Measurements from ENCODE around the gene TGFBR1. TPM values are rescaled to one million over a fixed set of nuclear protein-coding genes. Genes with fewer than 3 reads are reported as not detected.

Gene TGFBR1
- total and polyA plus RNA-seq, 2 donors (not counting 3 experiments of a cell fraction or from before 2014, with no cell fraction given), result 5.8 to 18.6 TPM

DNA sequence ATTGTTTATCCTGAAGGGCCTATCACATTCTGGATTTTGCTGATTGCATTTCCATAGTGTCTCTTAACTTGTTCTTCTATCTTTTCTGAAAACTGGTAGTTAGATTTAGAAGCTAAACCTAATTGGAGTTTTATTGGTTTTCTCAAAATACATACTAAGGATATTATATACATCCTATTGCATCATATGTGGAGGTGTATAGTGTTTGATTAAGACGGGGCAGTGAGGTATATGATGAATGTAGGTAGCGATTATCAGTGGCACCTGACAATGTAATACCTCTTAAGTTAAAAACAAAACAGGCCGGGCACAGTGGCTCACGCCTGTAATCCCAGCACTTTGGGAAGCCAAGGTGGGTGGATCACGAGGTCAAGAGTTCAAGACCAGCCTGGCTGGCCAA, 35.0 kb downstream of the TGFBR1 start:
- DNase-seq (ENCODE audit: low read depth, low spot score), result no peak
- POLR2A ChIA-PET, result no interaction called here
- Histone ChIP-seq H3K4me2 (ENCODE audit: insufficient read depth, low read length) (no peak overlapping the region), H3K27ac (ENCODE audit: insufficient read depth, low read depth, low read length) (no peak overlapping the region), H3K79me2 (ENCODE audit: control insufficient read depth, insufficient read depth, low read length) (no peaks in the 10 kb centered on the region), H3K4me3 (replicated peaks in 1 of 3; ENCODE audit: insufficient read depth in 1 of 3, low read depth in 1 of 3, low read length in 3 of 3) (no peak overlapping the region), H3K4me1 (ENCODE audit: control insufficient read depth, extremely low read depth, insufficient read depth, low read length) (no peaks in the 10 kb centered on the region), H3K9me3 (replicated peaks; ENCODE audit: control insufficient read depth, insufficient read depth, low read length) (no peaks in the 10 kb centered on the region), H3K36me3 (ENCODE audit: control insufficient read depth in 2 of 2, extremely low read depth in 1 of 2, insufficient read depth in 2 of 2, low read length in 2 of 2) (no peaks in the 10 kb centered on the region), H2AFZ (ENCODE audit: low read depth, low read length) (no peak overlapping the region), H3K9me1 (replicated peaks; ENCODE audit: control insufficient read depth, extremely low read depth, insufficient read depth, low read length) (no peaks in the 10 kb centered on the region), H3K27me3 (ENCODE audit: control insufficient read depth in 2 of 2, insufficient read depth in 2 of 2, low read length in 2 of 2) (no peaks in the 10 kb centered on the region), H4K20me1 (replicated peaks; ENCODE audit: control insufficient read depth, extremely low read depth, insufficient read depth, low read length) (no peaks in the 10 kb centered on the region), H3K9ac (replicated peaks; ENCODE audit: extremely low read depth, insufficient read depth, low read length) (no peak overlapping the region)
- no TSS peak for BruUV-seq (replicated peaks)
- CTCF ChIA-PET, result interaction anchor here (1.1 to 3.9 kb wide), 10 partner anchors 10 to 1341 kb away, joined by 3 to 50 read pairs (median 5); no protein-coding TSS in a partner anchor
- FAIRE-seq, result no peak
- TF ChIP-seq, protein P1, sequence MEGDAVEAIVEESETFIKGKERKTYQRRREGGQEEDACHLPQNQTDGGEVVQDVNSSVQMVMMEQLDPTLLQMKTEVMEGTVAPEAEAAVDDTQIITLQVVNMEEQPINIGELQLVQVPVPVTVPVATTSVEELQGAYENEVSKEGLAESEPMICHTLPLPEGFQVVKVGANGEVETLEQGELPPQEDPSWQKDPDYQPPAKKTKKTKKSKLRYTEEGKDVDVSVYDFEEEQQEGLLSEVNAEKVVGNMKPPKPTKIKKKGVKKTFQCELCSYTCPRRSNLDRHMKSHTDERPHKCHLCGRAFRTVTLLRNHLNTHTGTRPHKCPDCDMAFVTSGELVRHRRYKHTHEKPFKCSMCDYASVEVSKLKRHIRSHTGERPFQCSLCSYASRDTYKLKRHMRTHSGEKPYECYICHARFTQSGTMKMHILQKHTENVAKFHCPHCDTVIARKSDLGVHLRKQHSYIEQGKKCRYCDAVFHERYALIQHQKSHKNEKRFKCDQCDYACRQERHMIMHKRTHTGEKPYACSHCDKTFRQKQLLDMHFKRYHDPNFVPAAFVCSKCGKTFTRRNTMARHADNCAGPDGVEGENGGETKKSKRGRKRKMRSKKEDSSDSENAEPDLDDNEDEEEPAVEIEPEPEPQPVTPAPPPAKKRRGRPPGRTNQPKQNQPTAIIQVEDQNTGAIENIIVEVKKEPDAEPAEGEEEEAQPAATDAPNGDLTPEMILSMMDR (IDR thresholded peaks at IDR 0.05; ENCODE audit: extremely low read depth in 1 of 2, insufficient read depth in 1 of 2, low read depth in 1 of 2, low read length in 2 of 2), result no peak
- TF ChIP-seq FOS (IDR thresholded peaks at IDR 0.05; ENCODE audit: borderline replicate concordance, insufficient read depth, low read length) (no peak), JUN (IDR thresholded peaks at IDR 0.05; ENCODE audit: borderline replicate concordance, insufficient read depth, insufficient read length, low read depth) (no peak), EZH2 (IDR thresholded peaks at IDR 0.05; ENCODE audit: borderline replicate concordance, low read depth, low read length, severe bottlenecking) (no peak), POLR2AphosphoS5 (IDR thresholded peaks at IDR 0.05; ENCODE audit: insufficient read depth, low read depth, low read length) (no peak), GATA2 (IDR thresholded peaks at IDR 0.05; ENCODE audit: insufficient read depth, insufficient read length, low read depth, low read length) (no peak), POLR2A (IDR thresholded peaks at IDR 0.05; ENCODE audit: low read depth, low read length) (no peak), MYC (IDR thresholded peaks at IDR 0.05; ENCODE audit: low read depth, low read length) (no peak)
- TF ChIP-seq, protein P2, sequence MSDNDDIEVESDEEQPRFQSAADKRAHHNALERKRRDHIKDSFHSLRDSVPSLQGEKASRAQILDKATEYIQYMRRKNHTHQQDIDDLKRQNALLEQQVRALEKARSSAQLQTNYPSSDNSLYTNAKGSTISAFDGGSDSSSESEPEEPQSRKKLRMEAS (IDR thresholded peaks at IDR 0.05; ENCODE audit: insufficient read depth, insufficient read length), result no peak
- dilution Hi-C loops (cut with MboI; ENCODE audit: extremely low pct_ligation_motif_present, low sequenced_read_pairs) (no loop called here), intact Hi-C loops (cut with micrococcal nuclease) (loop anchor here (1.0 kb wide), 3 partner anchors 140 to 292 kb away; no protein-coding TSS in a partner anchor)
